Measurements from ENCODE around the gene NCKAP5.

NCKAP5 gene

DNA sequence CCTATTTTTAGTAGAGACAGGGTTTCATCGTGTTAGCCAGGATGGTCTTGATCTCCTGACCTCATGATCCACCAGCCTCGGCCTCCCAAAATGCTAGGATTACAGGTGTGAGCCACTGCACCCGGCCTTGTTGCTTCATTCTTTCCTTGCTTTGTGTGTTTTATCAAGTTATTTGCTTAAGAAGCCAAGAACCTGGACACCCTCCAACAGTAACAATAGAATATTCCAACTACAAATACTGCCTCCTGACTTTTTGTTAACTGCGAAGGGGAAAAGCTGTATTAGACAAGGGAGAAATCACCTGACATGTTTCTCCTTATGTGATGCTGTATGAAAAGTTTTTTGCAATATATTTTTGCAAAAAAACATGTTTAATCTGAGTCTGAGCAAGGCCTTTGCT lies 297.2 kb downstream of the NCKAP5 start:
- no peak for DNase-seq (ENCODE audit: low read depth in 1 of 2, low spot score in 1 of 2)
- H3K27me3 ChIP-seq (ENCODE audit: insufficient read depth, poor library complexity, severe bottlenecking): peaks cover 10% of the 10 kb centered on the region

DNA sequence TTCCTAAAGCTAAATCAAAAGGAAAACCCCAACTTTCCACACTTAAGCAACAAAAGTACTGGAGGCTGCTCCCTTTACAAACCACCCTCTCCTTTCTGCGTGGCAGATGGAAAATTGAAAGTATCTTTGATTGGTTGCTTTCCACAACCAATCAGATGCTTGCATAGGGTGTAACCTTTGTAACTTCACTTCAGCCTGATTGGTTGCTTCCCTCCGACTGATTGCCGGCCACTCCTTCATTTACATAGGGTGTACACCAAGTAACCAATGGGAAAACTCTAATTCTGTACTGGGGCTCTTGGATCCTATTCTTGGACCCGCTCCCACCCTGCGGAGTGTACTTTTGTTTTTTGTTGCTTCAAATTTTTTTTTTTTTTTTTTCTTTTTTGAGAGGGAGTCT lies 297.7 kb downstream of the NCKAP5 start:
- no peak for DNase-seq (ENCODE audit: low read depth in 1 of 2, low spot score in 1 of 2)

More for the DNA sequence above, 297.2 kb downstream of the NCKAP5 start:
- H3K27ac ChIP-seq (replicated peaks): no peak overlapping the region
- H3K4me3 ChIP-seq (replicated peaks; ENCODE audit: insufficient read depth, low read length): no peak overlapping the region
- TF ChIP-seq, protein P1, sequence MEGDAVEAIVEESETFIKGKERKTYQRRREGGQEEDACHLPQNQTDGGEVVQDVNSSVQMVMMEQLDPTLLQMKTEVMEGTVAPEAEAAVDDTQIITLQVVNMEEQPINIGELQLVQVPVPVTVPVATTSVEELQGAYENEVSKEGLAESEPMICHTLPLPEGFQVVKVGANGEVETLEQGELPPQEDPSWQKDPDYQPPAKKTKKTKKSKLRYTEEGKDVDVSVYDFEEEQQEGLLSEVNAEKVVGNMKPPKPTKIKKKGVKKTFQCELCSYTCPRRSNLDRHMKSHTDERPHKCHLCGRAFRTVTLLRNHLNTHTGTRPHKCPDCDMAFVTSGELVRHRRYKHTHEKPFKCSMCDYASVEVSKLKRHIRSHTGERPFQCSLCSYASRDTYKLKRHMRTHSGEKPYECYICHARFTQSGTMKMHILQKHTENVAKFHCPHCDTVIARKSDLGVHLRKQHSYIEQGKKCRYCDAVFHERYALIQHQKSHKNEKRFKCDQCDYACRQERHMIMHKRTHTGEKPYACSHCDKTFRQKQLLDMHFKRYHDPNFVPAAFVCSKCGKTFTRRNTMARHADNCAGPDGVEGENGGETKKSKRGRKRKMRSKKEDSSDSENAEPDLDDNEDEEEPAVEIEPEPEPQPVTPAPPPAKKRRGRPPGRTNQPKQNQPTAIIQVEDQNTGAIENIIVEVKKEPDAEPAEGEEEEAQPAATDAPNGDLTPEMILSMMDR (IDR thresholded peaks at IDR 0.05; ENCODE audit: insufficient read depth, low read length): no peak
- TF ChIP-seq, protein P2, sequence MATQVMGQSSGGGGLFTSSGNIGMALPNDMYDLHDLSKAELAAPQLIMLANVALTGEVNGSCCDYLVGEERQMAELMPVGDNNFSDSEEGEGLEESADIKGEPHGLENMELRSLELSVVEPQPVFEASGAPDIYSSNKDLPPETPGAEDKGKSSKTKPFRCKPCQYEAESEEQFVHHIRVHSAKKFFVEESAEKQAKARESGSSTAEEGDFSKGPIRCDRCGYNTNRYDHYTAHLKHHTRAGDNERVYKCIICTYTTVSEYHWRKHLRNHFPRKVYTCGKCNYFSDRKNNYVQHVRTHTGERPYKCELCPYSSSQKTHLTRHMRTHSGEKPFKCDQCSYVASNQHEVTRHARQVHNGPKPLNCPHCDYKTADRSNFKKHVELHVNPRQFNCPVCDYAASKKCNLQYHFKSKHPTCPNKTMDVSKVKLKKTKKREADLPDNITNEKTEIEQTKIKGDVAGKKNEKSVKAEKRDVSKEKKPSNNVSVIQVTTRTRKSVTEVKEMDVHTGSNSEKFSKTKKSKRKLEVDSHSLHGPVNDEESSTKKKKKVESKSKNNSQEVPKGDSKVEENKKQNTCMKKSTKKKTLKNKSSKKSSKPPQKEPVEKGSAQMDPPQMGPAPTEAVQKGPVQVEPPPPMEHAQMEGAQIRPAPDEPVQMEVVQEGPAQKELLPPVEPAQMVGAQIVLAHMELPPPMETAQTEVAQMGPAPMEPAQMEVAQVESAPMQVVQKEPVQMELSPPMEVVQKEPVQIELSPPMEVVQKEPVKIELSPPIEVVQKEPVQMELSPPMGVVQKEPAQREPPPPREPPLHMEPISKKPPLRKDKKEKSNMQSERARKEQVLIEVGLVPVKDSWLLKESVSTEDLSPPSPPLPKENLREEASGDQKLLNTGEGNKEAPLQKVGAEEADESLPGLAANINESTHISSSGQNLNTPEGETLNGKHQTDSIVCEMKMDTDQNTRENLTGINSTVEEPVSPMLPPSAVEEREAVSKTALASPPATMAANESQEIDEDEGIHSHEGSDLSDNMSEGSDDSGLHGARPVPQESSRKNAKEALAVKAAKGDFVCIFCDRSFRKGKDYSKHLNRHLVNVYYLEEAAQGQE (IDR thresholded peaks at IDR 0.05; ENCODE audit: insufficient replicate concordance, low read depth): no peak
- no peak for TF ChIP-seq SPI1 (IDR thresholded peaks at IDR 0.05; ENCODE audit: borderline replicate concordance, low read depth)

DNA sequence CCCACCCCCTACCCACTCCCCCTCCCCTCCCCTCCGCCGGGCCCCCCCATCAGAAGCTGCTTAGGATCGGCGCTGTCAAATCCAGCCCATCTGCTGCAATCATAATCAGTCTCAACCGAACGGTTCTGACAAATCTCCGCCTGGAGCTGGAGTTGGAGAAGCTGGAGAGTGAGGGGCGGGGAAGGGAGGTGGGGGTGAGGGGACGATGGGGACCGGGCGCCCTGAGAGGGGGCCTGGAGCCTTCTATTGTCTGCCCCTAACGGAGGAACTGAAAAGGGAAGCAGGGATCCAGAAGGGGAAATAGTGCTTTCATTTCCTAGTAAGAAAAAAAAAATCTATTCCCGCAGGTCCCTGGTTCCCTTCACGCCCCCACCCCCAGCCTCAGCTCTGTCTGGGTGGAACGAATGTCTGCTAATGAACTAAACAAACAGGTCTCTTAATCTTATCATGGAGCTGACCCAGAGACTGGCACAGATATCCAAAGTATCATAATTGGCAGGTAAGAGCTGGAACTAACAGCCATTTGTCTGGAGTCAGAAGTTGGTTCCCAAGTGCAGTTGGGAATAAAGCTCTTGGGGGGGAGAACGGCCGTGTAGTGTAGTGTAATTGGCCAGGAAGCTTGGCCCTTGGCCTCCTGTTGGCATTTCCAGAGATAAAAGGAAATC lies 301.2 kb downstream of the NCKAP5 start:
- no peak for DNase-seq (ENCODE audit: low read depth in 1 of 2, low spot score in 1 of 2)
- TF ChIP-seq POLR2AphosphoS5 (IDR thresholded peaks at IDR 0.05; ENCODE audit: low read depth) (no peak), GABPA (IDR thresholded peaks at IDR 0.05; ENCODE audit: low read depth) (no peak), SPI1 (IDR thresholded peaks at IDR 0.05; ENCODE audit: borderline replicate concordance, low read depth) (no peak)
- TF ChIP-seq, protein P2 (IDR thresholded peaks at IDR 0.05; ENCODE audit: insufficient replicate concordance, low read depth): no peak
- TF ChIP-seq, protein P1 (IDR thresholded peaks at IDR 0.05; ENCODE audit: insufficient read depth, low read length): no peak
- H3K27ac ChIP-seq (replicated peaks): no peak overlapping the region
- H3K27me3 ChIP-seq (ENCODE audit: insufficient read depth, poor library complexity, severe bottlenecking): peaks cover 18% of the 10 kb centered on the region
- H3K4me3 ChIP-seq (replicated peaks; ENCODE audit: insufficient read depth, low read length): no peak overlapping the region

More for the DNA sequence above, 297.7 kb downstream of the NCKAP5 start:
- Histone ChIP-seq H3K27me3 (ENCODE audit: insufficient read depth, poor library complexity, severe bottlenecking) (peaks cover 12% of the 10 kb centered on the region), H3K27ac (replicated peaks) (no peak overlapping the region), H3K4me3 (replicated peaks; ENCODE audit: insufficient read depth, low read length) (no peak overlapping the region)
- TF ChIP-seq SPI1 (IDR thresholded peaks at IDR 0.05; ENCODE audit: borderline replicate concordance, low read depth) (no peak), GABPA (IDR thresholded peaks at IDR 0.05; ENCODE audit: low read depth) (no peak)
- TF ChIP-seq, protein P1 (IDR thresholded peaks at IDR 0.05; ENCODE audit: insufficient read depth, low read length): no peak

Measured in HL-60 (cell line).